ENCODE data around the gene SOX10. TPM values are rescaled to one million over a fixed set of nuclear protein-coding genes. Genes with fewer than 3 reads are reported as not detected.
A peak's percentile ranks its signal among the peaks of the same experiment; 100 is the strongest.

SOX10 gene
- total and polyA plus RNA-seq, 2 of the 4 experiments (the other 2 are of a cell fraction), result not detected

DNA sequence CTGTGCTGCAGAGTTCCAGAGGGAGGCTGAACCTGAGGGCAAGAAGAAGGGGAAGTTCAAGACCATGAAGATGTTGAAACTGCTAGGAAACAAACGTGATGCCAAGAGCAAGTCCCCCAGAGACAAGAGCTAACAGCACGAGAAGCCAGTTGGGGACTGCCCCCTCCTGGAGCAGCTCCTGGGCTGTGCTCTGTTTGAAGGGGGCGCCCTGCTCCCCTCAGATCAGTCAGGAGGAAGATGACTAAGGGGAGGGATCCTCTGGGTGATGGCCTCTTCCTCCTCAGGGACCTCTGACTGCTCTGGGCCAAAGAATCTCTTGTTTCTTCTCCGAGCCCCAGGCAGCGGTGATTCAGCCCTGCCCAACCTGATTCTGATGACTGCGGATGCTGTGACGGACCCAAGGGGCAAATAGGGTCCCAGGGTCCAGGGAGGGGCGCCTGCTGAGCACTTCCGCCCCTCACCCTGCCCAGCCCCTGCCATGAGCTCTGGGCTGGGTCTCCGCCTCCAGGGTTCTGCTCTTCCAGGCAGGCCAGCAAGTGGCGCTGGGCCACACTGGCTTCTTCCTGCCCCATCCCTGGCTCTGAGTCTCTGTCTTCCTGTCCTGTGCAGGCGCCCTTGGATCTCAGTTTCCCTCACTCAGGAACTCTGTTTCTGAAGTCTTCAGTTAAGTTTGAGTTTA lies 43.5 kb downstream of the SOX10 start:
- no peak overlapping the region for H2AFZ ChIP-seq (replicated peaks; ENCODE audit: low read length, poor library complexity)
- no peak overlapping the region for H4K5ac ChIP-seq (ENCODE audit: low read depth, low read length)
- H3K18ac ChIP-seq (ENCODE audit: low read depth, low read length), result no peak overlapping the region
- H3K27me3 ChIP-seq (ENCODE audit: control insufficient read depth, insufficient read depth, low read length), result no peaks in the 10 kb centered on the region
- no peak overlapping the region for H3K27ac ChIP-seq (ENCODE audit: insufficient read depth, low read length)
- no peak overlapping the region for H3K56ac ChIP-seq (ENCODE audit: extremely low read depth, insufficient read depth, low read length)
- H3K9ac ChIP-seq (ENCODE audit: low read depth, low read length), result no peak overlapping the region
- H3K4ac ChIP-seq (ENCODE audit: low read depth, low read length), result no peak overlapping the region
- no peak overlapping the region for H2BK20ac ChIP-seq (ENCODE audit: low read depth, low read length)
- H3K14ac ChIP-seq (replicated peaks; ENCODE audit: low read depth, low read length), result no peak overlapping the region
- intact Hi-C loops (cut with micrococcal nuclease) (no loop called here), in situ Hi-C loops (cut with MboI; ENCODE audit: low sequenced_read_pairs) (no loop called here), dilution Hi-C loops (cut with HindIII; ENCODE audit: low sequenced_read_pairs, unreplicated experiment) (no loop called here)
- peaks cover 47% of the 10 kb centered on the region for H3K36me3 ChIP-seq (ENCODE audit: control insufficient read depth, insufficient read depth, low read length)
- no peaks in the 10 kb centered on the region; the same call in 1 of the 2 replicates for H4K20me1 ChIP-seq (ENCODE audit: insufficient read depth, low read length)
- no peak overlapping the region for H2AK5ac ChIP-seq (ENCODE audit: low read depth, low read length)
- ATAC-seq (ENCODE audit: low read depth) (no peak), DNase-seq (no peak)
- H2BK15ac ChIP-seq (ENCODE audit: low read depth, low read length), result no peak overlapping the region
- peak overlapping the region; percentile 23 for H2AK9ac ChIP-seq (replicated peaks; ENCODE audit: low read depth, low read length, poor library complexity)
- 0 out of 2 replicates have a peak, but pooled peaks cover 7% of the 10 kb centered on the region for H3K9me1 ChIP-seq (ENCODE audit: insufficient read depth, low read length)
- POLR2A ChIA-PET (ENCODE audit: unreplicated experiment), result no interaction called here
- BruUV-seq (replicated peaks), result no TSS peak
- no peak overlapping the region for H2BK5ac ChIP-seq (ENCODE audit: low read depth, low read length, poor library complexity, severe bottlenecking)
- H3K4me2 ChIP-seq (ENCODE audit: low read depth, low read length), result no peak overlapping the region
- 72% methylated on average over 9 of the region's 12 CpGs; no CpG with 5 or more reads in 1 of the 2 experiments for WGBS, 2 experiments (ENCODE audit: extremely low coverage in 2 of 2, insufficient read length in 1 of 2)
- peaks cover 3 to 9% of the 10 kb centered on the region in 2 experiments; a peak in 2 of 4 replicates for H3K79me1 ChIP-seq (ENCODE audit: low read depth in 1 of 2, low read length in 2 of 2)
- no peak overlapping the region for H4K91ac ChIP-seq (ENCODE audit: insufficient read depth, low read depth, low read length)
- CTCF ChIA-PET, result no interaction called here
- H2BK120ac ChIP-seq (ENCODE audit: low read depth, low read length), result no peak overlapping the region
- H3K9me3 ChIP-seq (ENCODE audit: control insufficient read depth, insufficient read depth, low read length), result no peaks in the 10 kb centered on the region
- no peak overlapping the region for H3K23ac ChIP-seq (ENCODE audit: low read depth, low read length)
- H3K4me3 ChIP-seq (ENCODE audit: insufficient read depth, low read depth, low read length), result no peak overlapping the region
- H4K8ac ChIP-seq (ENCODE audit: low read depth in 2 of 2, low read length in 2 of 2), result no peak overlapping the region
- TF ChIP-seq RCOR1 (IDR thresholded peaks at IDR 0.05; ENCODE audit: insufficient replicate concordance, low read length), result no peak
- no peak for TF ChIP-seq FOS (IDR thresholded peaks at IDR 0.05; ENCODE audit: low read depth, low read length)
- no peak for TF ChIP-seq BHLHE40 (IDR thresholded peaks at IDR 0.05; ENCODE audit: low read depth, low read length)
- no peak for TF ChIP-seq ELK1 (IDR thresholded peaks at IDR 0.05; ENCODE audit: borderline replicate concordance, low read depth, low read length)
- TF ChIP-seq, protein P1, sequence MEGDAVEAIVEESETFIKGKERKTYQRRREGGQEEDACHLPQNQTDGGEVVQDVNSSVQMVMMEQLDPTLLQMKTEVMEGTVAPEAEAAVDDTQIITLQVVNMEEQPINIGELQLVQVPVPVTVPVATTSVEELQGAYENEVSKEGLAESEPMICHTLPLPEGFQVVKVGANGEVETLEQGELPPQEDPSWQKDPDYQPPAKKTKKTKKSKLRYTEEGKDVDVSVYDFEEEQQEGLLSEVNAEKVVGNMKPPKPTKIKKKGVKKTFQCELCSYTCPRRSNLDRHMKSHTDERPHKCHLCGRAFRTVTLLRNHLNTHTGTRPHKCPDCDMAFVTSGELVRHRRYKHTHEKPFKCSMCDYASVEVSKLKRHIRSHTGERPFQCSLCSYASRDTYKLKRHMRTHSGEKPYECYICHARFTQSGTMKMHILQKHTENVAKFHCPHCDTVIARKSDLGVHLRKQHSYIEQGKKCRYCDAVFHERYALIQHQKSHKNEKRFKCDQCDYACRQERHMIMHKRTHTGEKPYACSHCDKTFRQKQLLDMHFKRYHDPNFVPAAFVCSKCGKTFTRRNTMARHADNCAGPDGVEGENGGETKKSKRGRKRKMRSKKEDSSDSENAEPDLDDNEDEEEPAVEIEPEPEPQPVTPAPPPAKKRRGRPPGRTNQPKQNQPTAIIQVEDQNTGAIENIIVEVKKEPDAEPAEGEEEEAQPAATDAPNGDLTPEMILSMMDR (conservative IDR thresholded peaks at IDR 0.05; ENCODE audit: low read depth, low read length), result no peak
- TF ChIP-seq MXI1 (IDR thresholded peaks at IDR 0.05; ENCODE audit: borderline replicate concordance, low read depth, low read length), result no peak
- TF ChIP-seq, protein P2, sequence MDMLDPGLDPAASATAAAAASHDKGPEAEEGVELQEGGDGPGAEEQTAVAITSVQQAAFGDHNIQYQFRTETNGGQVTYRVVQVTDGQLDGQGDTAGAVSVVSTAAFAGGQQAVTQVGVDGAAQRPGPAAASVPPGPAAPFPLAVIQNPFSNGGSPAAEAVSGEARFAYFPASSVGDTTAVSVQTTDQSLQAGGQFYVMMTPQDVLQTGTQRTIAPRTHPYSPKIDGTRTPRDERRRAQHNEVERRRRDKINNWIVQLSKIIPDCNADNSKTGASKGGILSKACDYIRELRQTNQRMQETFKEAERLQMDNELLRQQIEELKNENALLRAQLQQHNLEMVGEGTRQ (IDR thresholded peaks at IDR 0.05; ENCODE audit: low read depth, low read length), result no peak
- no peak for TF ChIP-seq POLR2A (IDR thresholded peaks at IDR 0.05; ENCODE audit: low read depth, low read length)
- no peak for TF ChIP-seq CHD1 (IDR thresholded peaks at IDR 0.05; ENCODE audit: low read depth, low read length)
- no peak for TF ChIP-seq RAD21 (IDR thresholded peaks at IDR 0.05; ENCODE audit: low read length)
- TF ChIP-seq SMC3 (IDR thresholded peaks at IDR 0.05; ENCODE audit: low read depth, low read length), result no peak
- no peak for TF ChIP-seq CEBPB (IDR thresholded peaks at IDR 0.05; ENCODE audit: low read depth, low read length)
- TF ChIP-seq MAZ (IDR thresholded peaks at IDR 0.05; ENCODE audit: borderline replicate concordance, low read depth, low read length), result no peak
- no peak for TF ChIP-seq MAFK (IDR thresholded peaks at IDR 0.05; ENCODE audit: low read depth, low read length)
- TF ChIP-seq NFE2L2 (IDR thresholded peaks at IDR 0.05; ENCODE audit: low read depth, low read length), result no peak
- TF ChIP-seq RFX5 (IDR thresholded peaks at IDR 0.05; ENCODE audit: low read depth, low read length), result no peak
- H3K4me1 ChIP-seq (ENCODE audit: control insufficient read depth, insufficient read depth, low read length), result no peaks in the 10 kb centered on the region
